GM19328 (cell line): Measurements from ENCODE around the gene FOXQ1.

Experiments
- ATAC-seq: cut with Tn5 transposase; IDR thresholded peaks from one replicate; pipeline ENCODE4 v1.9.1; 2021; ENCODE audit warnings: mild to moderate bottlenecking, moderate library complexity; ENCODE audit not compliant: unreplicated experiment

FOXQ1 gene

DNA sequence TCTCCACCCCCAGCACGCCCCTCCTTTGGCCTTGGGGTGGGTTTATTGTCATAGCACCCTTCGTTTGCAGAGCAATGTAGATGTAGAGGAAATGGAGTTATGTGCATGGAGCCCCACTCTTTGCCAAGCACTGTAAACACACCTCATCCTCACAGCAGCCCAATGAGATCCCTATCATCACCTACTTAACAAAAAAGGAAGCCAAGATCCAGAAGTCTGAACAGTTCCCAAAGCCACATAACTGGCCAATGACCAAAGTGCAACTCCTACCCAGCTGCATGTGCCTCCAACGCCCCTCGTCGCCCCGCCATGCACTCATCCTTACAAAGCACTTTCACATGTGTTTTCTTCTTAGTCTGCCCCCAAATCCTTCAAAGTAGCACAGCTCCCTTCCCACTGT is 21.8 kb upstream of the FOXQ1 start:
- no peak for ATAC-seq

DNA sequence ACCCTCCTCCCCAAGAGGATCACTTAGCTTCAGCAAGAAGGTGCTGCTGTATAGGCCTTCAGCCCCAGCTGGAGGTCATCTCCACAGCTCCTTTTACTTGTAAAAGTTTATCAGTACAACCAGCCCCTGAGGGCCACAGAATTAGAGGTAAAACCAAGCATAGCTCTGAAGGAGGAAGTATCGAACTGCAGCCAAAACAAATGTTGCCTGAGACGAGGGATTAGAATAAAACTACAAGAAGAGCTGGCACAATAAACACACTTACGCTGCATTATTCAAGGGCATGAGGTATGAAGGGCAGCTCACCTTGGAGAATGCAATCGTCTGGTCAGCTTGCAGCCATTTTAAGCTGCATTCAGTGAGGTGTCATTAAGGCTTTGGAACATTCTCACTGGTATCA is 21.1 kb upstream of the FOXQ1 start:
- no peak for ATAC-seq

DNA sequence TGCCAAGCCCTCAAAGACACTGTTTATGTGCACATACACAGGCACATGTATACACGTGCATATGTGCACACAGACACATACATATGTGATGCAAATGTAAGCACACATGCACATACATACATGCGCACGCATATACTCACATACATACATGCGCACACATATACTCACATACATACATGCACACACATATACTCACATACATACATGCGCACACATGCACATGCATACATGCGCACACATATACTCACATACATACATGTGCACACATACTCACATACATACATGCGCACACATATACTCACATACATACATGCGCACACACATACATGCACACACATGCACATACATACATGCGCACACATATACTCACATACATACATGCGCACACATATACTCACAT is 20.5 kb upstream of the FOXQ1 start:
- ATAC-seq, result no peak

DNA sequence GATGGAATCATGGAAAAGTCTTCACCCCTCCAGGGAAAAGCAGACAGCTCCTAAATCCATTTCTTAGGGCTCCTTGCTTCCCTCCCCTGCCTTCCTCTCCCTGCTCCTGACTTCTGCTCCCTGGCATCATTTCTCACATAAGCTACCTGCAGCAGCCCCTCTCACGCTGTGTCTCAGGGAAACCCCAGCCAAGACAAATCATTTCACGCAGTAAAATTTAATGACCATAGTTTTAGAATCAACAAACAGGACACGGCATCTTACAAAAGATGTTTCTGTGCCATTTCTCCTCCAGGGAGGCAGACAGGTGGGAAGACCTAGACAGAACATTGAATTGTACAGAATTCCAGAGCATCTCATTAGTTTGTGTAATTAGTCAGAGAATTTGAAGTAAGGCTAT is 16.5 kb upstream of the FOXQ1 start:
- no peak for ATAC-seq

DNA sequence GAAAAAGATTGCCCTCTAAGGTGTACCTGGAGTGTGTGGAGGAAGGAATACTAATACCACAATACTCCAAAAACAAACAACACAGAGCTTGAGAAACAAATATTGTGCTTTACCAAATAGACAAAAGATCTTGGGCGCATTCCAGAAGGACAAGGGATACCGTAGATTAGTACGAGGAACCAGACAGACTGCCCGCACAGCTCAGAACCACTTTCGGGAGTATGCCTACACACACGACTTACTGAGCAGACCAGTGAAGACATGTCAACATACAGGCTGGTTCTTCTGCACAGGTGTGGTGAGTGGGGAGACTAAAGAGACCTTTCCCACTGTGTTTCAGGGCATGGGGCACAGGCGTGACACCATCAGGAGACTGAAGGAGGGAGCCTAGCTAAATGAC is 15.8 kb upstream of the FOXQ1 start:
- ATAC-seq, result no peak

DNA sequence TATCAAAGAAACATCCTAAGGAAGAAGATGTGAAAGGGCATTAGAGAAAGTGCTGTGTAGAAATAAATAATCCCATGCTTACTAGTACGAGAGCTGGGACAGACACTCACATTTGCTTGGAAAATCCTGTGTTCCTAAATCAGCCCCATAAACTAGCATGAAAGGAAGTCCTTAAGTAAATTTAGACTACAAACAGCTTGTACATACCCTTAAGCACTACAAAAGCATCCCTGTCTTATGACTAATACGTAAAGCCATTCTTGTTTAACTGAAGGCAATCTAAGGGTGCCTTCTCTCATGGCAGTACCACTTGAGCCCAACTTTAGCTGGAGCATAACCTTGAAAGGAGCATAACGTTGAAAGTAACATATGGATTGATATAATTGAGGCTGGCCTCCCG is 15.4 kb upstream of the FOXQ1 start:
- ATAC-seq, result no peak

DNA sequence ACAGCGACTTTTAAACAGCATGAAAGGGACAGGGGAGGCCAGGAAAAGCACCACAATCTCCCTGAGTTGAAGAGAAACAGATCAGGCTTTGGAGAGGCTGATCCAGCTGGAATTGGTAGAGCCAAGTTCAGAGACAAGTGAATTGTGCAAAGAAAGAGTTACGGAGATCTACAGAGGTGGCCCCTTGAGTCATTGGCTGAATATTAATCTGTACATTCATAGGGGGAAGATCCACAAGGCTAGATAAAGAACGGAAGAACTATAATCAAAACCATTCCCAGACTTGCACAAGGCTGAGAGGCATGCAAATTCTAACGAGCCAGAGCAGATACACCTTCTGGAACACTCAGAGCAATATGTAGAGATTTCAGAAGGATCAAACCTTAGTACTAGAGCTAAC is 14.2 kb upstream of the FOXQ1 start:
- no peak for ATAC-seq

DNA sequence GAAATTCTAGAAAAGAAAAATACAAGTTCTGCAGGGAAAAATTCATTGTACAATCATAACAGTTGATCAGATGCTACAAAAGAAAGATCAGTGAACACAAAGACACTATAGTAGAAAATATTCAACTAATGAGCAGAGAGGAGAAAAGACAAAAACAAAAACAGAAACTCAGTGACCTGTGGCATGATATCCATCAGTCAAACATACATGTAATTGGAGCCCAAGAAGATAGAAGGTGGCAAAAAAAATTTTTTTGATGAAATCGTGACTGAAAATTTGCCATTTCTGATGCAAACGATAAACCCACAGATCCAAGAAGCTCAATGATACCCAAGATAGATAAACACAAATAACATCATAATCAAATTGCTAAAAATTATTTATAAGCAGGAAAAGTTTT is 13.1 kb upstream of the FOXQ1 start:
- ATAC-seq, result no peak

DNA sequence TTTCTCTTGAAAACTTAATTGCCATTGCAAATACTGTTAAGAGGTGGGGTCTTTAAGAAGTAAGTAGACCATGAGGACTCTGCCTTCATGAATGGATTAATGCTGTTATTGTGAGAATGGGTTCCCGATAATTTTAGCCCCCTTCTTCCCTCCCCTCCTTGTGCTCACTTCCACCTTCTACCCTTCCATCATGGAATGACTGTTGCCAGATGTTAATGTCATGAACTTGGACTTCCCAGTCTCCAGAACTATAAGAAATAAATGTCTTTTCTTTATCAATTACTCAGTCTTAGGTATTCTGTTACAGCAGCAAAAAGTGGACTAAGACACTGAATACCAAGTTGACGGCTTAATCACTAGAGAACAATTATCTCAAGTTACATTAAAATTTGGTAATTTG is 5.8 kb upstream of the FOXQ1 start:
- no peak for ATAC-seq

DNA sequence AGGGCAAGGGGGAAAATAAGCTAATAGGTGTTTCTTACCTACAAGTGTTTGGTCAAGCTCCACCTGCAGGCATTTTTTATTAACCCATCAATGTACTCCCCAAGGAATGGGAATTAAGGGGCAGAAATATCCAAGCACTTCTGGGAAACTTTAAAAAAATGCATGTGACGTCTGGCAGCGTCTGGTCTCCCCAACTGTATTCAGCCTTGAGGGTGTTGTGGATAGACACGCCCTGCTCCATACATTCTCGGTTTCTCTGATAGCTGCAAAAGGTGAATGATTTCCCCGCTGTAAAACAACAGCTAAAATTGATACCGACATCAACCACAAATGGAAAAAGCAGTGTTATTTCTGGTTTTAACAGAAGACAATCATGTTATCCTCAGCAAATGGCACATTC is 2.5 kb upstream of the FOXQ1 start:
- ATAC-seq, result no peak

DNA sequence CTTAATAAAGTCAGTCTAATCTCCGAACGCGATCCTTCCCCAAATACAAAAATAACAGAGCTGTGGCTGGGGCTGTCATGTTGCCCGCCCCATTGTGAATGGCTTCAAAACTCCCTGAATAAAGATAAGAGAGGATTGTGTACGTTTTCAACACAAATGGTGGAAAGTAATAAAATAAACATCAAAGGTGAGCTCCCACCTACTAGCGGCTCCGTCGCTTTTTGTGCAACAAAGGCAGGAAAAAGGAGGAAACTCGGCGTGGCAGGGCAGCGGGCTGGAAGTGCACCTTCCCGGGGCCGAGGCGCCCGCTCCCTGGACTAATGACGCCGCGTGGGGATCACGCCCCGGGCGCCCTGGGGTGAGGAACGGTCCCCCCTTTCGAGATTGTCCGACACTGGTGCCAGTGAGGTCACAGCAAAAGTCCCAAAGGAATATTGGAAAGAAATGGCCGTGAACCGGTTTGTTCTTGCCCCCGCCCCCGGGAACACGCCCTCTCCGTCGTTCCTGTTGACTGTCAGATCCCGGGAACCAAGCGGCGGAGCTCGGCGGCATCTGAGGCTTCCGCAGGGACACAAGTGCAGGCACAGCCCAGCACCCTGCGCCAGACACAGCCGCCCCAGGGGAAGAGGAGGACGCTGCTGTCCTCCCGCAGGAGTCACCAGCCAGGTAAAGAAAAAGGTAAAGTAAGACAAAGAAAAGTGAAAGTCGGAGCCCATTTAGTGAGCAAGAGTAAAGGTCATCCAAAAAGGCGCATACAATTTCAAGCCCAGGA is 1.1 kb upstream of the FOXQ1 start:
- no peak for ATAC-seq

DNA sequence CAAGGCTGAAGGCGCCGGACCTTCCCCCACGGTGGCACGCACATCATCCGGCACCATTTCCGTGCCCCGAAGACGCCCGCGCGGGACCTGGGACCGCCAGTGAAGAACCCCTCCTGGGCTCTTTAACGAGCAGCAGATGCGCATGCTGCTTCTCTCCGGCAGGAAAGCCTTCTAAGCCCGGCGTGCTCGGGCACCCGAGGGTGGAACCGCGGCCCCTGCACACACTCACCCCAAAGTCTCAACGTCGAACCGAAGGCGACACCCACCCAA is 240 bp downstream of the FOXQ1 start:
- no peak for ATAC-seq

DNA sequence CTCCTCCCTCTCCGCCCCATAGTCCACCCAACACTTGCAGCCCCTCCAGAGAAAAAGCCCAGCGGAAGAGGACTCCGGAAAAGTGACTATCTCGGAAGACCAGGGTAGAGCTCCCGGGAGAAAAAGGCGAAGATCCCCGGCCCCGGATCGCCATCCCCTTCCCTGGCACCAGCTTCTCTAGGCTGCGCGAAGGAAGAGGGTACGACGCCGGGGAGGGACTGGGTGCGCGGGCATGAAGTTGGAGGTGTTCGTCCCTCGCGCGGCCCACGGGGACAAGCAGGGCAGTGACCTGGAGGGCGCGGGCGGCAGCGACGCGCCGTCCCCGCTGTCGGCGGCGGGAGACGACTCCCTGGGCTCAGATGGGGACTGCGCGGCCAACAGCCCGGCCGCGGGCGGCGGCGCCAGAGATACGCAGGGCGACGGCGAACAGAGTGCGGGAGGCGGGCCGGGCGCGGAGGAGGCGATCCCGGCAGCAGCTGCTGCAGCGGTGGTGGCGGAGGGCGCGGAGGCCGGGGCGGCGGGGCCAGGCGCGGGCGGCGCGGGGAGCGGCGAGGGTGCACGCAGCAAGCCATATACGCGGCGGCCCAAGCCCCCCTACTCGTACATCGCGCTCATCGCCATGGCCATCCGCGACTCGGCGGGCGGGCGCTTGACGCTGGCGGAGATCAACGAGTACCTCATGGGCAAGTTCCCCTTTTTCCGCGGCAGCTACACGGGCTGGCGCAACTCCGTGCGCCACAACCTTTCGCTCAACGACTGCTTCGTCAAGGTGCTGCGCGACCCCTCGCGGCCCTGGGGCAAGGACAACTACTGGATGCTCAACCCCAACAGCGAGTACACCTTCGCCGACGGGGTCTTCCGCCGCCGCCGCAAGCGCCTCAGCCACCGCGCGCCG is 822 bp downstream of the FOXQ1 start:
- ATAC-seq, result no peak

DNA sequence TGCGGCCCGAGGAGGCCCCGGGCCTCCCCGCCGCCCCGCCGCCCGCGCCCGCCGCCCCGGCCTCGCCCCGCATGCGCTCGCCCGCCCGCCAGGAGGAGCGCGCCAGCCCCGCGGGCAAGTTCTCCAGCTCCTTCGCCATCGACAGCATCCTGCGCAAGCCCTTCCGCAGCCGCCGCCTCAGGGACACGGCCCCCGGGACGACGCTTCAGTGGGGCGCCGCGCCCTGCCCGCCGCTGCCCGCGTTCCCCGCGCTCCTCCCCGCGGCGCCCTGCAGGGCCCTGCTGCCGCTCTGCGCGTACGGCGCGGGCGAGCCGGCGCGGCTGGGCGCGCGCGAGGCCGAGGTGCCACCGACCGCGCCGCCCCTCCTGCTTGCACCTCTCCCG is 1.5 kb downstream of the FOXQ1 start:
- ATAC-seq, result no peak

DNA sequence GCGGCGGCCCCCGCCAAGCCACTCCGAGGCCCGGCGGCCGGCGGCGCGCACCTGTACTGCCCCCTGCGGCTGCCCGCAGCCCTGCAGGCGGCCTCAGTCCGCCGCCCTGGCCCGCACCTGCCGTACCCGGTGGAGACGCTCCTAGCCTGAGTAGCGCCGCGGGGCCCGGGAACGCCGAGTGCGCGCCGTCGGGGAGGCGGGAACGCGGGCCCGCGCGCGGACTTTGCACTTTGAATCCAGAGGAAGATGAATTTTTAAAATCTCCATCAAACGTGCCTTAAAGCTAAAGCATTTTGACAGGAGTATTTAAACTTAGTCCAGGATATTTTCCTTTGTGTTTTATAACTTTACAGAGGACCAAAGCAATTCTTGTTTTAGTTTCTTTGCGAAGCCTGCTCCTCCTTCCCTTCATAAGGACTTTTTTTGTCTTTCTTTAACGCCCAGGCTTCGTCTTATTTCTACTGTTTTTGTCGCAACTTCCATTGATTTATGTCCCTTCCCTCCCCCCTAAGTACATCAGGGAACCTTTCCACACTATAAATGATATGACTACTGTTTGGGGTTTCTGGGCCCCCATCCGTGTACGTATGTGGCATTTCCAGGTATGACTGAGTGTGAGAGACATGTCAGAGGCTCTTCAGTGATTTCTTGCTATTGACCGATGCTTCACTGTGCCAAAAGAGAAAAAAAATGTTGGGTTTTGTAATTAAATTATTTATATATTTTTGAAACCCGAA is 2.0 kb downstream of the FOXQ1 start:
- no peak for ATAC-seq

DNA sequence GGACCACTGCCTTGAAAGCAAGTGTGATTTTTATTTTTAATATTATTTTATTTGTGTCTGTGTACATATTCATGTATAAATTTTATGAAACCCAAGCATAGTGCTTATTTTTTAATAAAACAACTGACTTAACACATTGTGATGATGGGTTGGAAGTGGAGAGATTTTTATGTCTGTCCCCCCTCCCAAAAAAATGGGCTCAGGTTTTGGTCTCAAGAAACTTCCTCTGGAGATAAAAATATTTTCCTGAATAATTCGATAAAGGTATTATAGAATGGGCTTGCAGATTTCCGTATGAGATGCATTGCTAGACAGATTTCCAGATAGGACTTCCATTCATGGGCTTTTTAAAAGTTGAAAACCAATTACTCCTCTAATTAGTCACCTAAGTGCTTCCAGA is 2.7 kb downstream of the FOXQ1 start:
- no peak for ATAC-seq

DNA sequence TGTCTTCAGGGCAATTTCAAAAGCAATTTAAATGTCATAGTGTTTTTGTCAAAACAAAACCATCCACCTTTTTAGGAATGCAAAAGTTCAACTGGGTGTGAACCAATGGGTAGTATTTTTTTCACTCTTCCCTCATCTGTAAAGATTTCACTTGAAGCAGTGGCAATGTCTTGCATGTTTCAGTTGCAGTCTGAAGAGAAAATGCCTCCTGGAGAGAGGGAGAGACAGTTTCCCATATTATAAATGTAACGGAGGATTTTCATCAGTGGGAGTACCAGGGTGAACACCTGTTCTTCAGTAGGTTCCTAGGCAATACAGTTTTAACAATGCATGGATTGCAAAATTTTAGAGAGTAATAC is 3.3 kb downstream of the FOXQ1 start:
- no peak for ATAC-seq

DNA sequence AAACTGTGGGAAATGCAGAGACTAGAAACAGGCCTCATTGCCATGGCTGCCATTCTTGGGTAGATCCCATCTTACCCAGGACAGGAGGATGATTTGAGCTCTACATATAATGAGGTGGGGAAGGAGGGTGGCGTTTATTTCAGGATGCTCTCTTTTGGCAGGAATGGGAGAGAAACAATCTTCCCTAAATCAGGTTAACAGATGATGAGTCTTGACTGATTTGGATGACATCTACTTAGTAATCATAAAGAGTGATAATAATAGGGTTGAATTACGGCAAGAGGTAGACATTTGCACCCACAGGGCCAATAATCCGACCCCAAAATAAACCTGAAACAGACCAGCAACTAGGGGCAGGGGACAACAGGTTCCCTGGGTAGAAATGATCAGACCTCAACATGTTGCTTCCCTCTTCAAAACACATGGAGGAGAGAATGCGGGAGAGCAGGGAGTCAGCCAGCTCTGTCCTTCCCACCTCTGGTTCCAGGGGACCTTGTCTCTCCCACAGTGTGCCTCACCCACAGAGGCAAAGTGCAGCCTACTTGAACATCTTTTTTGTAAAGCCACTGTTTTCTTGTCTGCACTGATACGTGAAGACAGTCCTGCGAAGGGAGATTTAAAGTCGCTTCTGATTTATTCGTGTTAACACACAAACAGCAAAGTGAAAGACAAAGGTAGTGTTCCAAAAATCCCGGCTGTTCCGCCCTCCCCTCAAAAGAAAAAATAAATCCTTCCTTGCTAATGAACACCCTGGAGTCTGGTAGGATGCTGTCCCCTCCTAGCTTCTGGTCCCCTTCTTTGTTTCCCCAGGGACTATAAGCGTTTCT is 3.9 kb downstream of the FOXQ1 start:
- no peak for ATAC-seq

DNA sequence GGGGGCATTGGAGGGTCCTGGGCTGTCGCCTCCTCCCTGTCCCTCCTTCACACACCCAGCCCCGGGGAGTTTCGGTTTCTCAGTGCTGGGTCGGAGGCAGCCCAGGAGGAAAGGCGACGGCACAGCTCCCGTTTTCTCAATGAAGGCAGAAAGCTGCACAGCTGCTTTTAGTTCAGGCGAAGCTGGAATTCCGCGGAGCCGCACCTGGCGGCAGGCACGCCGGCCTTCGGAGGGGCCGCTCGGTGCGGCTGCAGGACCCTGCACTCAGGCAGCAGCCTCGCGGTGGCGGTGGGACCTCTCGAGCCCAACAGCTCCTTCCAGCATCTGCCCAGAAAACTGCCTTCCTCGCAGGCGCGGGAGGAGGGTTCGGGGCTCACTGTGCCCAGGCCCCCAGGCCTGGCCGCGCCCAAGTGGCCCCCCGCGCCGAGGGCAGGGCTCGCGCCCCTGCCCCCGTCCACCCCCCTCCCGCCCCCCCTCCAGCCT is 4.6 kb downstream of the FOXQ1 start:
- ATAC-seq, result no peak

DNA sequence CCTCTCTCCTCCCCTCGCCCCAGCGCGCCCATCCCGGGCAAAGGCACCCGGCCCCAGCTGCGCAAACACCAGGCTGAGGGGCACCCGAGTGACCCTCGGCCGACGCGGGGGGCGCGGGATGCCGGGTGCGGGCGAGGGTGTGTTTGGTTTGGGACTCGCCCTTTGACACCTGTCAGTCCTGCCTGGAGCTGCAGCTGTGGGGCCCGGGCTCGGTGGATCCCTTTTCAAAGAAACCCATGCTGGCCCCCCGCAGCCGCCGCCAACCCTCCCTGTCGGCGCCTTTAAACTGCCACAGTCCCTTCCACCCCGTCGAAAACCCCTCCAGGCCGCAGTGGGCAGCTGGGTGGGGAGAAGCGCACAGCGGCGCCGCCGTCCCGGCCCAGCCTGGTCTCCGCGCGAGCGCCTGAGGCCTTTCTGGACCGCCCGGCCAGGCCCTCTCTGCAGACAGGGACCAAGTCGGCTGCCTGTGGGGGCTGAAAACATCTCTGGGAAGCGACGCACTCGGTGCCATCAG is 5.5 kb downstream of the FOXQ1 start:
- ATAC-seq, result no peak

DNA sequence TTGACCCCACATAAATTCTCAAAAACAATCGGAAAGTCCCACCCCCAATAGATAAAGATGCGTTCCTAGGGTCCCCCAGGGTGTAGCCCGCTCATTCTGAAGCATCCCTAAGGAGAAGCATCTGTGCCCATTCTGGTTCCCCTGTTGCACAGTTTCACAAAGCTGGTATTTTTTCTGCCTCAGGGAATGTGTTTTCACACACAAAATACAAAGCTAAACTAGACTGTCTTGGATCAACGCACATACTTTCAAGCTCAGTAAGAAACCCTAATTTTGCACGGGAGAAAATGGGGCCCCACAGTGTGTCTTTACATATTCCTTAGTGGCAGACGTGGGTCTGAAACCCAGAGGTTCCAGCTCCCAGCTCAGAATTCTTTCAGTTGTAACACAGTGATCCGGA is 6.1 kb downstream of the FOXQ1 start:
- no peak for ATAC-seq
